ENCODE results near the gene GABRQ.
"Not testable (repeated sequence)": the region's sequence is repeated elsewhere in the genome, so short reads cannot be mapped to it uniquely, and the experiment has no call there.

The GABRQ gene

DNA sequence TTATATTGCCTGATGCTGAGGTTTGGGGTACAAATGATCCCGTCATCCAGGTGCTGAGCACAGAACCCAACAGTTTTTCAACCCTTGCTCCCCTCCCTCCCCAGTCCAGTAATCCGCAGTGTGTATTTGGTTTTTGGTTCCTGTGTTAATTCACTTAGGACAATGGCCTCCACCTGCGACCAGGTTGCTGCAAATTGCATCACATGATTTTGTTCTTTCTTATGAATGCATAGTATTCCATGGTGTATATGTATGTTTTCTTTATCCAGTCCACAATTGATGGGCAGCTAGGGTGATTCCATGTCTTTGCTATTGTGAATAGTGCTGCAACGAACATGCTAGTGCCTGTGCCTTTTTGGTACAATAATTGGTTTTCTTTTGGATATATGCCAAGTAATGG, 25.4 kb downstream of the GABRQ start:
- no peak for DNase-seq

DNA sequence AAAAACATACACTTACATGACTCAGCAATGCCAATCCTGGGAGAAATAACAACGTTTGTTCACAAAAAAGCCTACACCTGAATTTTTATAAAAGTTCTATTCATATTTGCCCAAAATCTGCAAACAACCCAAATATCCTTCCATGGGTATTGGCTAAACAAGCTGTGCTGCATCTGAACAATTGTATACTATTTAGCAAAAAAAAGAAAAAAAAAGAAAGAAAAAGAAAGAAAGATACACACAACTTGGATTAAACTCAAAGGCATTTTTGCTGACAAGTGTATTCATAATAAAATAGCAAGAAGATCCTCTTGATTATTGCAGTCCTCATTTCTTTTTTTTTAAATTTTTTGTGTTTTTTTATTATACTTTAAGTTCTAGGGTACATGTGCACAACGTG, 36.4 kb downstream of the GABRQ start:
- DNase-seq, result no peak

- DNase-seq, result not testable (repeated sequence)
Observed at GRCh38 chrX:152674652-152675051, 37.0 kb downstream of the GABRQ start.

DNA sequence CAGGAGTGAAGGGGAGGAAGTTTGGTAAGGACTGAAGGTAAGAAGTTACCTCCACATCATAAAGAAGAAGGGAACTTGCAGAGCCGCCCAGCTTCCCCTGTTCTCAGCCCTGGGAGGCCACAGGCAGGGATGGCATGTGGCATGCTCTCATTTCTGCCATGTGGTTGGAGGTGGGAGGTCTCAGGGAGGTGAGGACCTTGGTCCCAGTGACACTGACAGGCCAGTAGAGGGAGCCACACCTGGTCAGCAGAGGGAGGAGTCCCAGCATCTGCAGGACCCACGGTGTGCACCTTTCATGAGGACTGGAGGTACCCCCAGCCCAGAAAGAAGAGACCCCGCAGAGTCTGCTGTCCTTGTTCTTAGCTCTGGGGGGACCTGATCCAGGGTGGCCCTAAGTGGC, 43.3 kb downstream of the GABRQ start:
- not testable (repeated sequence) for DNase-seq

DNA sequence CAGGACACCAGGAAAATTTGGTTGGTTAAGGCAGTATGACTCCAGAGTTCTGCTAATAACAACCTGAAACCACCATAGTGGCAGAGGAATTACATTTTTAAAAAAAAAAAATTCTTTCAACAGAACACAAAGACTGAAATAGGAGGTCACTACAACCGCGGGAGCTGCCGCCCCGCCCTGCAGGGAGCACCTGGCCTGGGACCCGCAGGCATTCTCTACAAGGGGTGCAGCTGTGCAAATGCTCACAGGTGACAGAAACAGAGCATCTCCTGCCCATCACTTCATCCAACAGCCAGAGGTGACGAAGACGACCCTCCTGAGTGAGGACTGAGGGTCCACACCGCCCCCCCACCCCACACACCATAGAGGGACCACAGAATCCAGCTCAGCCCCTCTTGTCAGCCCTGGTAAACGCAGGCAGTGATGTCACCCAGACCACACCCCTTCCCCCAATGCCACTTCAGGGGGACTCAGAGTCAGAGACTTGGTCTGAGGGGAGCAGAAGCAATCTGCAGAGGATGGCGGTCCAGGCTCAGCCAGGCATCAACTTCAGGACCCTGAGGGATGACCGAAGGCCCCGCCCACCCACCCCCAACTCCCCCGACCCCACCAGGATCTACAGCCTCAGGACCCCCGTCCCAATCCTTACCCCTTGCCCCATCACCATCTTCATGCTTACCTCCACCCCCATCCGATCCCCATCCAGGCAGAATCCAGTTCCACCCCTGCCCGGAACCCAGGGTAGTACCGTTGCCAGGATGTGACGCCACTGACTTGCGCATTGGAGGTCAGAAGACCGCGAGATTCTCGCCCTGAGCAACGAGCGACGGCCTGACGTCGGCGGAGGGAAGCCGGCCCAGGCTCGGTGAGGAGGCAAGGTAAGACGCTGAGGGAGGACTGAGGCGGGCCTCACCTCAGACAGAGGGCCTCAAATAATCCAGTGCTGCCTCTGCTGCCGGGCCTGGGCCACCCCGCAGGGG, 60.5 kb downstream of the GABRQ start, which contains the start of gene MAGEA3:
TSS of gene MAGEA3 (plus strand) at position 843 of the 980 bp plus-strand sequence. CDS start 2,039 bp downstream, outside the sequence.
- not testable (repeated sequence) for DNase-seq

DNA sequence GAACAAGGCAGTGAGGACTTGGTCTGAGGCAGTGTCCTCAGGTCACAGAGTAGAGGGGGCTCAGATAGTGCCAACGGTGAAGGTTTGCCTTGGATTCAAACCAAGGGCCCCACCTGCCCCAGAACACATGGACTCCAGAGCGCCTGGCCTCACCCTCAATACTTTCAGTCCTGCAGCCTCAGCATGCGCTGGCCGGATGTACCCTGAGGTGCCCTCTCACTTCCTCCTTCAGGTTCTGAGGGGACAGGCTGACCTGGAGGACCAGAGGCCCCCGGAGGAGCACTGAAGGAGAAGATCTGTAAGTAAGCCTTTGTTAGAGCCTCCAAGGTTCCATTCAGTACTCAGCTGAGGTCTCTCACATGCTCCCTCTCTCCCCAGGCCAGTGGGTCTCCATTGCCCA, 62.7 kb downstream of the GABRQ start:
- not testable (repeated sequence) for DNase-seq

DNA sequence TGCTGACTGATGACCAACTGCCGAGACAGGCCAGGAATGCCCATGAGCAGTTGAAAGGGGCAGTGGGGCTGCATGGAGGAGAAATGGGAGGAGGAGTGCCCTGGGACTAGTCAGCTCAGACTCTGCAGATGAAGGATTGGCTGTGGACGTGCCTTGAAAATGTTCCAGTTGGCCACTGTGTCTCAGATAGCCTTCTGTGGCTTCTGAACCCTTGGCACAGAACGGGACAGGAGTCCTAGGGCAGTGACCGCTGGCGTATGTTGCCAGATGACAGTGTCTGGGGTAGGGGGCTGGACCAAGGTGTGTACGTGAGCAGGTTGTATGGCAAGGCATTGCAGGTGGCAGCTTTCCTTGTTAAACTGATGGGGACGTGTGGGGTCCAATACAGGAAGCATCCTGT, 68.8 kb downstream of the GABRQ start:
- DNase-seq, result not testable (repeated sequence)

Data from inflammatory macrophage (primary cell).